Measurements from ENCODE around the gene MAP7. TPM values are rescaled to one million over a fixed set of nuclear protein-coding genes. Genes with fewer than 3 reads are reported as not detected.

The MAP7 gene
- total RNA-seq, 1 donor from 2014 or later = 0.77 TPM

- Mint-ChIP-seq H3K36me3 (ENCODE audit: low read depth) (no peaks in the 10 kb centered on the region), H3K9me3 (ENCODE audit: low read depth) (no peaks in the 10 kb centered on the region), H3K27ac (ENCODE audit: unreplicated experiment) (no peak overlapping the region), H3K4me3 (ENCODE audit: unreplicated experiment) (no peak overlapping the region), H3K4me1 (ENCODE audit: low read depth) (no peaks in the 10 kb centered on the region), H3K27me3 (ENCODE audit: low read depth) (peaks cover 17% of the 10 kb centered on the region)
- no peak for DNase-seq (ENCODE audit: low spot score)
- no peak for TF ChIP-seq CTCF (IDR thresholded peaks at IDR 0.05)
These were observed 122.9 kb downstream of the MAP7 start for GRCh38 chr6:136427378-136427717.

DNA sequence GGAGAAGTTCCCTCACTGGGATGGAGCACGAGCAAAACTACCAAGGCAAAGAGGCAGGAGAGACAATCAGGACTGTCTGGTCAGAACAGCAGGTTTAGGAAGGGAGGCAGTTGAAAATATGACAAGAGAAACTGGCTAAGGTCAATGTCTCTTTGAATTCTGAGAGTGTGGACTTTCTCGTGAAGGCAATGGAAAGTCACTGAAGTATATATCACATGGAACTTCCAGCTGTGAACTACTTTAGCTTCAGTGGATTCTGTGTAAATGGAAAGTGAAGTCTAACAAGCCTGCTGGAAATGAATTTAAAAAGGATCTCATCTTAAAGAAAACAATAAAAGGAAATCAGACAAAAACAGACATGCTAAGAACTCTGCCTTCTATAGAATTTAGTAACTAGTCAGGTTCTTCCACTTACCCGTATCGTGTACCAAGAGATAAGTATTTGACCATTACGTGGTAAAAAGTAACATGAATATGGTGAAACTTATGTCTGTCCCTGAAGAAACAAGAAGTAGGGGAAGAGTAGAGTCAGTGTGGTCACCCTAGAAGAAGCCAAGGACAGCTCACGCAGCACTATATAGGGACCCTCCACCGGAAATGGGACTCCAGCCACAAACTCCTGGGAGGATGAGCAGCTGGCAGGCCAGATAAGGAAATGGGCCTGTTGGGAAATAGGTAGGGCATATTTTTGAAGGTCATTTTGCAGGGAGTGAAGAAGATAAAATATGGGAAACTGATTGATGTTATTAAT lies 123.4 kb downstream of the MAP7 start:
- Mint-ChIP-seq H3K4me1 (ENCODE audit: low read depth) (no peaks in the 10 kb centered on the region), H3K9me3 (ENCODE audit: low read depth) (no peaks in the 10 kb centered on the region), H3K27me3 (ENCODE audit: low read depth) (peaks cover 14% of the 10 kb centered on the region), H3K4me3 (ENCODE audit: unreplicated experiment) (no peak overlapping the region), H3K36me3 (ENCODE audit: low read depth) (no peaks in the 10 kb centered on the region), H3K27ac (ENCODE audit: unreplicated experiment) (no peak overlapping the region)
- TF ChIP-seq CTCF (IDR thresholded peaks at IDR 0.05) = no peak
- no peak for DNase-seq (ENCODE audit: low spot score)

- H3K27me3 Mint-ChIP-seq (ENCODE audit: low read depth) = peaks cover 11% of the 10 kb centered on the region
- H3K27ac Mint-ChIP-seq (ENCODE audit: unreplicated experiment) = no peak overlapping the region
- no peak for TF ChIP-seq CTCF (IDR thresholded peaks at IDR 0.05)
- no peaks in the 10 kb centered on the region for H3K9me3 Mint-ChIP-seq (ENCODE audit: low read depth)
- H3K4me3 Mint-ChIP-seq (ENCODE audit: unreplicated experiment) = no peak overlapping the region
- DNase-seq (ENCODE audit: low spot score) = no peak
- no peaks in the 10 kb centered on the region for H3K4me1 Mint-ChIP-seq (ENCODE audit: low read depth)
- H3K36me3 Mint-ChIP-seq (ENCODE audit: low read depth) = no peaks in the 10 kb centered on the region
These were observed 124.4 kb downstream of the MAP7 start for GRCh38 chr6:136425793-136426192.

GRCh38 chr6:136424901-136425300 lies 125.3 kb downstream of the MAP7 start:
- H3K36me3 Mint-ChIP-seq (ENCODE audit: low read depth) = no peaks in the 10 kb centered on the region
- no peak for DNase-seq (ENCODE audit: low spot score)
- H3K27ac Mint-ChIP-seq (ENCODE audit: unreplicated experiment) = no peak overlapping the region
- H3K27me3 Mint-ChIP-seq (ENCODE audit: low read depth) = peaks cover 8% of the 10 kb centered on the region
- no peaks in the 10 kb centered on the region for H3K9me3 Mint-ChIP-seq (ENCODE audit: low read depth)
- H3K4me3 Mint-ChIP-seq (ENCODE audit: unreplicated experiment) = no peak overlapping the region
- H3K4me1 Mint-ChIP-seq (ENCODE audit: low read depth) = no peaks in the 10 kb centered on the region
- TF ChIP-seq CTCF (IDR thresholded peaks at IDR 0.05) = no peak

- H3K27ac Mint-ChIP-seq (ENCODE audit: unreplicated experiment) = no peak overlapping the region
- H3K4me3 Mint-ChIP-seq (ENCODE audit: unreplicated experiment) = no peak overlapping the region
- H3K9me3 Mint-ChIP-seq (ENCODE audit: low read depth) = no peaks in the 10 kb centered on the region
- no peaks in the 10 kb centered on the region for H3K4me1 Mint-ChIP-seq (ENCODE audit: low read depth)
- TF ChIP-seq CTCF (IDR thresholded peaks at IDR 0.05) = no peak
- H3K27me3 Mint-ChIP-seq (ENCODE audit: low read depth) = peaks cover 8% of the 10 kb centered on the region
- no peaks in the 10 kb centered on the region for H3K36me3 Mint-ChIP-seq (ENCODE audit: low read depth)
- DNase-seq (ENCODE audit: low spot score) = no peak
These were observed 125.8 kb downstream of the MAP7 start for GRCh38 chr6:136424450-136424849.
